Right lobe of liver (tissue), 4 donors: ENCODE results near the gene GUSB.
A peak's percentile ranks its signal among the peaks of the same experiment; 100 is the strongest.

Experiments
- POLR2A ChIP-seq: fragments of 450-650 bp; IDR thresholded peaks from one replicate; pipeline ENCODE4 v1.6.1; 2017; ENCODE audit warnings: antibody characterized with exemption, mild to moderate bottlenecking
- TF ChIP-seq, protein P1 (sequence below), 4 donors: fragments of 200-600 bp in 3 of 4; fragments of 450-650 bp in 1 of 4; IDR thresholded peaks; one replicate each; pipeline versions ENCODE4 v1.5.1 to v1.8.0; 2016 to 2022; ENCODE audit warnings: antibody characterized with exemption in 4 of 4, mild to moderate bottlenecking in 2 of 4
- donor health status: DM: no; HTN: no; CAD: no.
- donor health status: DM: no; HTN: no; CAD: no.
- donor health status: DM: no; HTN: yes; CAD: no.

- TF ChIP-seq POLR2A: no peak
- TF ChIP-seq, protein P1, sequence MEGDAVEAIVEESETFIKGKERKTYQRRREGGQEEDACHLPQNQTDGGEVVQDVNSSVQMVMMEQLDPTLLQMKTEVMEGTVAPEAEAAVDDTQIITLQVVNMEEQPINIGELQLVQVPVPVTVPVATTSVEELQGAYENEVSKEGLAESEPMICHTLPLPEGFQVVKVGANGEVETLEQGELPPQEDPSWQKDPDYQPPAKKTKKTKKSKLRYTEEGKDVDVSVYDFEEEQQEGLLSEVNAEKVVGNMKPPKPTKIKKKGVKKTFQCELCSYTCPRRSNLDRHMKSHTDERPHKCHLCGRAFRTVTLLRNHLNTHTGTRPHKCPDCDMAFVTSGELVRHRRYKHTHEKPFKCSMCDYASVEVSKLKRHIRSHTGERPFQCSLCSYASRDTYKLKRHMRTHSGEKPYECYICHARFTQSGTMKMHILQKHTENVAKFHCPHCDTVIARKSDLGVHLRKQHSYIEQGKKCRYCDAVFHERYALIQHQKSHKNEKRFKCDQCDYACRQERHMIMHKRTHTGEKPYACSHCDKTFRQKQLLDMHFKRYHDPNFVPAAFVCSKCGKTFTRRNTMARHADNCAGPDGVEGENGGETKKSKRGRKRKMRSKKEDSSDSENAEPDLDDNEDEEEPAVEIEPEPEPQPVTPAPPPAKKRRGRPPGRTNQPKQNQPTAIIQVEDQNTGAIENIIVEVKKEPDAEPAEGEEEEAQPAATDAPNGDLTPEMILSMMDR (IDR thresholded peaks at IDR 0.05): peak in 2 of 4 donors; percentile 10 to 17
Measured at GRCh38 chr7:65953001-65953720, 28.9 kb downstream of the GUSB start.
